ENCODE measurements around the gene CYP27B1. TPM values are rescaled to one million over a fixed set of nuclear protein-coding genes. Genes with fewer than 3 reads are reported as not detected.

CYP27B1 gene
- total RNA-seq, 1 experiment from 2014 or later = 4.7 TPM

DNA sequence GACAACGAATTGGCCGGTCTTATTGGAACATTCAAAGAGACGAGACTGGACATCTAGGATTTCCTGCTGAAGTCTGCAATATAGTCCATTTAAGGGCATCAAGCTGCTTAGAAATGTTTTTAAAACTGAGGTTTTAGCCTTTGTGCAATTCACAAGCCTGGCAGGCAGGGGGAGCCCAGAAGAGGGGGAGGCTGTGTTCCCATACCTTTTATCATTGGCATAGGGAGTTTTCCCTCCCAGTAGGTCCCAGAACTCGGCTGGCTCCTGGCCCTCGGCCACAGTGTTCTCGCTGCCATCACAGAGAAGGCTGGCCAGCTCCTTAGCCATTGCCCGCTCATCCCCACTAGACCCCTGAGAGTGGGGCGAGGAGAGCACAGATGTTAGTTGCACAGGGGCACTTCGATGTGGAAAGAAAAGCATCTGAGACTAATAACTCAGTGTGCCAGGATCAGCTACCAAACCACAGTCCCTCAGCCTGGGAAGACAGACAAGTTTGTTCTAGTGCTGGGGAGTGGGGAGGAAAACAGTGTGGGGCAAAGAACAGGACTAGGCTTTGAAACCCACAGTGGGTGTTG, 36.5 kb upstream of the CYP27B1 start:
- Histone ChIP-seq H3K9me3 (ENCODE audit: low read depth, low read length, poor library complexity, severe bottlenecking) (no peaks in the 10 kb centered on the region), H3K27me3 (replicated peaks; ENCODE audit: insufficient read depth, low read depth, low read length, poor library complexity) (no peaks in the 10 kb centered on the region), H3K36me3 (ENCODE audit: insufficient read depth, low read length, poor library complexity, severe bottlenecking) (peaks cover 6% of the 10 kb centered on the region), H3K27ac (ENCODE audit: low read depth, low read length, poor library complexity, severe bottlenecking) (no peak overlapping the region), H3K4me3 (ENCODE audit: low read depth, low read length, poor library complexity, severe bottlenecking) (no peak overlapping the region), H3K4me1 (ENCODE audit: insufficient read depth, low read length, poor library complexity, severe bottlenecking) (no peaks in the 10 kb centered on the region)
- BruUV-seq (replicated peaks) = no TSS peak
- TF ChIP-seq EZH2 (IDR thresholded peaks at IDR 0.05; ENCODE audit: borderline replicate concordance, low read depth, low read length, poor library complexity, severe bottlenecking) = no peak
- TF ChIP-seq, protein P1, sequence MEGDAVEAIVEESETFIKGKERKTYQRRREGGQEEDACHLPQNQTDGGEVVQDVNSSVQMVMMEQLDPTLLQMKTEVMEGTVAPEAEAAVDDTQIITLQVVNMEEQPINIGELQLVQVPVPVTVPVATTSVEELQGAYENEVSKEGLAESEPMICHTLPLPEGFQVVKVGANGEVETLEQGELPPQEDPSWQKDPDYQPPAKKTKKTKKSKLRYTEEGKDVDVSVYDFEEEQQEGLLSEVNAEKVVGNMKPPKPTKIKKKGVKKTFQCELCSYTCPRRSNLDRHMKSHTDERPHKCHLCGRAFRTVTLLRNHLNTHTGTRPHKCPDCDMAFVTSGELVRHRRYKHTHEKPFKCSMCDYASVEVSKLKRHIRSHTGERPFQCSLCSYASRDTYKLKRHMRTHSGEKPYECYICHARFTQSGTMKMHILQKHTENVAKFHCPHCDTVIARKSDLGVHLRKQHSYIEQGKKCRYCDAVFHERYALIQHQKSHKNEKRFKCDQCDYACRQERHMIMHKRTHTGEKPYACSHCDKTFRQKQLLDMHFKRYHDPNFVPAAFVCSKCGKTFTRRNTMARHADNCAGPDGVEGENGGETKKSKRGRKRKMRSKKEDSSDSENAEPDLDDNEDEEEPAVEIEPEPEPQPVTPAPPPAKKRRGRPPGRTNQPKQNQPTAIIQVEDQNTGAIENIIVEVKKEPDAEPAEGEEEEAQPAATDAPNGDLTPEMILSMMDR (conservative IDR thresholded peaks at IDR 0.05; ENCODE audit: low read depth, low read length) = peak; percentile 86
- ChIA-PET CTCF (interaction anchor here (1.5 kb wide), 1 partner anchor 20 kb away, joined by 4 read pairs; the partner anchor contains the start of gene TSFM), POLR2A (ENCODE audit: low non-redundant PET) (no interaction called here)
- intact Hi-C loops (cut with micrococcal nuclease; ENCODE audit: unreplicated experiment) = loop anchor here (1.0 kb wide), 1 partner anchor 102 kb away; no protein-coding TSS in a partner anchor
- peak; percentile 66 for DNase-seq (ENCODE audit: low spot score)

DNA sequence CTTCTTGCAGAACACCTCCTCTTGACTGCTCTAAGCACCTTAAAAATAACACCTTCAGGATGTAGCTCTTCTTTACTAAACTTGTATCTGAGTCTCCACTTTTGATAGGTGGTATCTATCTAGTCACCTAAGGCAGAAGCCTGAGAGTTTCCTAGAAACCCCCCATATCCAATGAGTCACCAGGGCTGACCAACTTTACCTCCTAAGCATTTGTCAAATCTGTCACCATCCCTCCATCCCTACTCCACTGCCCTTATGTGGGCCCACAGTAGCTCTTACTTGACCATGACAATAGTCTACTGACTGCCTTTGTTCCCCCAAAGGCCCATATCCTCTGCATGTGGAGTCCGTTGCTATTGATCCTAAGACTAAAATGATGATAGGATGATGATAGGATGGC, 35.7 kb upstream of the CYP27B1 start:
- Histone ChIP-seq H3K27ac (ENCODE audit: low read depth, low read length, poor library complexity, severe bottlenecking) (no peak overlapping the region), H3K27me3 (replicated peaks; ENCODE audit: insufficient read depth, low read depth, low read length, poor library complexity) (no peaks in the 10 kb centered on the region), H3K4me3 (ENCODE audit: low read depth, low read length, poor library complexity, severe bottlenecking) (no peak overlapping the region), H3K36me3 (ENCODE audit: insufficient read depth, low read length, poor library complexity, severe bottlenecking) (peaks cover 6% of the 10 kb centered on the region), H3K4me1 (ENCODE audit: insufficient read depth, low read length, poor library complexity, severe bottlenecking) (no peaks in the 10 kb centered on the region), H3K9me3 (ENCODE audit: low read depth, low read length, poor library complexity, severe bottlenecking) (no peaks in the 10 kb centered on the region)
- no TSS peak for BruUV-seq (replicated peaks)
- POLR2A ChIA-PET (ENCODE audit: low non-redundant PET) = no interaction called here
- intact Hi-C loops (cut with micrococcal nuclease; ENCODE audit: unreplicated experiment) = loop anchor here (1.0 kb wide), 1 partner anchor 103 kb away; no protein-coding TSS in a partner anchor
- DNase-seq (ENCODE audit: low spot score) = no peak
- CTCF ChIA-PET = interaction anchor here (1.5 kb wide), 1 partner anchor 20 kb away, joined by 4 read pairs; the partner anchor contains the start of gene TSFM
- TF ChIP-seq, protein P1 (conservative IDR thresholded peaks at IDR 0.05; ENCODE audit: low read depth, low read length) = no peak
- no peak for TF ChIP-seq EZH2 (IDR thresholded peaks at IDR 0.05; ENCODE audit: borderline replicate concordance, low read depth, low read length, poor library complexity, severe bottlenecking)

DNA sequence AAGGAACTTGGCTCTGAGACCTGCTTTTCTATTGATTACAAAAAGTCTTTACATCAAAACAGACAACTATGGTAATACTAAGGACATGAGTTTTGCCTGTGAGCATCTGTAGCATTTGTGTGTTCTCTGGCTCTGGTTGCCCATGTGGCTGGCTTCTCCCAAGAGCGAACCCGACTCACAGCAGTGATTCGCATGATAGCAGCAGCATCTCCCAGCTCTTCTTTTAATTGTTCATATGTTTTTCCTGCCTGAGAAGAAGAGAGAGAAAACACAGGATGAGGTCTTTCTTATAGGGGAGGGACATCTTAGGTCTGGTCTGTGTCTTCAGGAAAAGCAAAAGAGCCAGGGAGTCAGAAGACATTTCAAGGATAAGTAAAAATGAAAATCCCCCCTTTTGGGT, 34.1 kb upstream of the CYP27B1 start:
- POLR2A ChIA-PET (ENCODE audit: low non-redundant PET) = no interaction called here
- no peaks in the 10 kb centered on the region for H3K9me3 ChIP-seq (ENCODE audit: low read depth, low read length, poor library complexity, severe bottlenecking)

More for the DNA sequence above, 34.1 kb upstream of the CYP27B1 start:
- intact Hi-C loops (cut with micrococcal nuclease; ENCODE audit: unreplicated experiment) = no loop called here
- Histone ChIP-seq H3K27me3 (replicated peaks; ENCODE audit: insufficient read depth, low read depth, low read length, poor library complexity) (no peaks in the 10 kb centered on the region), H3K4me1 (ENCODE audit: insufficient read depth, low read length, poor library complexity, severe bottlenecking) (no peaks in the 10 kb centered on the region), H3K4me3 (ENCODE audit: low read depth, low read length, poor library complexity, severe bottlenecking) (no peak overlapping the region), H3K27ac (ENCODE audit: low read depth, low read length, poor library complexity, severe bottlenecking) (no peak overlapping the region), H3K36me3 (ENCODE audit: insufficient read depth, low read length, poor library complexity, severe bottlenecking) (peaks cover 19% of the 10 kb centered on the region)
- CTCF ChIA-PET = no interaction called here
- no TSS peak for BruUV-seq (replicated peaks)
- no peak for TF ChIP-seq EZH2 (IDR thresholded peaks at IDR 0.05; ENCODE audit: borderline replicate concordance, low read depth, low read length, poor library complexity, severe bottlenecking)
- TF ChIP-seq, protein P1 (conservative IDR thresholded peaks at IDR 0.05; ENCODE audit: low read depth, low read length) = no peak
- no peak for DNase-seq (ENCODE audit: low spot score)
